SU-DHL-6 (cell line): ENCODE measurements around the gene PLXNA2.

Experiments used
- H2AFZ ChIP-seq: fragments of 200-600 bp; sonication (generic); 2 replicates; pipeline ENCODE4 v1.6.1; 2014; ENCODE audit warnings: low read depth, mild to moderate bottlenecking, moderate library complexity, mixed read lengths, antibody characterized with exemption, low read length; ENCODE audit not compliant: severe bottlenecking
- H3F3A ChIP-seq: fragments of 200-600 bp; shearing (Covaris generic); 2 replicates; pipeline ENCODE4 v1.6.0; 2016; ENCODE audit warnings: antibody characterized with exemption, mild to moderate bottlenecking; ENCODE audit not compliant: insufficient read depth
- H3K27ac ChIP-seq: fragments of 200-600 bp; sonication (generic); 2 replicates; pipeline ENCODE4 v1.5.1; 2016; ENCODE audit warnings: low read depth, mild to moderate bottlenecking, low read length, moderate library complexity, mixed read lengths
- H3K27me3 ChIP-seq: fragments of 200-600 bp; sonication (generic), shearing (Covaris generic); 2 replicates; pipeline ENCODE4 v1.6.0; 2014; ENCODE audit warnings: mild to moderate bottlenecking, low read length
- H3K36me3 ChIP-seq: fragments of 200-600 bp; sonication (generic); 2 replicates; pipeline ENCODE4 v1.6.1; 2014; ENCODE audit warnings: mild to moderate bottlenecking, low read length, mixed read lengths
- H3K4me2 ChIP-seq: fragments of 300-600, 200-600 bp; shearing (Covaris generic), sonication (generic); 2 replicates; pipeline ENCODE4 v1.6.0; 2014; ENCODE audit warnings: low read length, low read depth, mild to moderate bottlenecking; ENCODE audit not compliant: poor library complexity, severe bottlenecking
- H3K4me3 ChIP-seq: fragments of 200-600 bp; sonication (generic); 2 replicates; pipeline ENCODE4 v1.5.1; 2014; ENCODE audit warnings: antibody characterized with exemption, low read length, mild to moderate bottlenecking, mixed read lengths; ENCODE audit not compliant: insufficient read depth, poor library complexity, severe bottlenecking
- H3K79me2 ChIP-seq: fragments of 200-600 bp; sonication (generic); 2 replicates; pipeline ENCODE4 v1.6.1; 2014; ENCODE audit warnings: mild to moderate bottlenecking, low read length, moderate library complexity; ENCODE audit not compliant: insufficient read depth
- H3K9ac ChIP-seq: fragments of 200-600 bp; sonication (generic); 2 replicates; pipeline ENCODE4 v1.7.0; 2014; ENCODE audit warnings: mild to moderate bottlenecking, low read length
- H3K9me2 ChIP-seq: fragments of 200-600 bp; sonication (generic); replicated peaks from 2 replicates; pipeline ENCODE4 v1.6.1; 2014; ENCODE audit warnings: low read length; ENCODE audit not compliant: insufficient read depth
- H3K9me3 ChIP-seq: fragments of 200-600 bp; sonication (generic); 2 replicates; pipeline ENCODE4 v1.6.1; 2014; ENCODE audit warnings: low read length, mixed read lengths; ENCODE audit not compliant: insufficient read depth
- H4K20me1 ChIP-seq: fragments of 200-600 bp; sonication (generic); 2 replicates; pipeline ENCODE4 v1.6.1; 2014; ENCODE audit warnings: low read depth, mild to moderate bottlenecking, antibody characterized with exemption, low read length, moderate library complexity, mixed read lengths
- EZH2phosphoT487 ChIP-seq: fragments of 200-600 bp; sonication (generic), shearing (Covaris generic); conservative IDR thresholded peaks from 2 replicates; pipeline ENCODE4 v1.6.1; 2018; ENCODE audit warnings: mild to moderate bottlenecking, antibody characterized with exemption, low read length, moderate library complexity, mixed read lengths
- TF ChIP-seq, protein P1 (sequence below): fragments of 200-600 bp; sonication (generic); IDR thresholded peaks from one replicate; pipeline ENCODE4 v1.5.1; 2017; ENCODE audit warnings: antibody characterized with exemption, mild to moderate bottlenecking, low read length, moderate library complexity; ENCODE audit not compliant: insufficient read depth, poor library complexity, severe bottlenecking

PLXNA2 gene

DNA sequence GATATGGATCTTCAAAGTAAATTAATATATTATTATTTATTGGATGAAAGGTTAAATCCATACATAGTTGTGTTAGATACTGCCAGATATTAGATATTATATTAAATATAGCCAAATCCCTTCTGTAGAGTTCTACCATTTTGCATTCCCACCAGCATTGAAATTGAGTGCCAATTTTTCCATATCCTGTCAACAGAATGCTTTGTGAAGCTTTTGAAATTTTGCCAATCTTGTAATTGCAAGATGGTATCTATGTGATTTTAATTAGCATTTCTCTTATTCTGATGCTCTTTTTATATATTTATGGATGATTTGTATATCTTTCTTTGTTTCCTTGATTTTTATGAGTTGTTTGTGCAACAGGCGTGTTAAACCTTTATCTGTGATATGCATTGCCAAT lies 266.3 kb downstream of the PLXNA2 start:
- Histone ChIP-seq H3K4me3 (no peak overlapping the region), H3K9me2 (no peaks in the 10 kb centered on the region), H3K9me3 (no peaks in the 10 kb centered on the region), H3K9ac (no peak overlapping the region), H4K20me1 (no peaks in the 10 kb centered on the region), H3F3A (no peaks in the 10 kb centered on the region), H3K79me2 (no peaks in the 10 kb centered on the region), H2AFZ (no peak overlapping the region), H3K27me3 (no peaks in the 10 kb centered on the region), H3K27ac (no peak overlapping the region), H3K36me3 (no peaks in the 10 kb centered on the region), H3K4me2 (no peak overlapping the region)
- TF ChIP-seq, protein P1, sequence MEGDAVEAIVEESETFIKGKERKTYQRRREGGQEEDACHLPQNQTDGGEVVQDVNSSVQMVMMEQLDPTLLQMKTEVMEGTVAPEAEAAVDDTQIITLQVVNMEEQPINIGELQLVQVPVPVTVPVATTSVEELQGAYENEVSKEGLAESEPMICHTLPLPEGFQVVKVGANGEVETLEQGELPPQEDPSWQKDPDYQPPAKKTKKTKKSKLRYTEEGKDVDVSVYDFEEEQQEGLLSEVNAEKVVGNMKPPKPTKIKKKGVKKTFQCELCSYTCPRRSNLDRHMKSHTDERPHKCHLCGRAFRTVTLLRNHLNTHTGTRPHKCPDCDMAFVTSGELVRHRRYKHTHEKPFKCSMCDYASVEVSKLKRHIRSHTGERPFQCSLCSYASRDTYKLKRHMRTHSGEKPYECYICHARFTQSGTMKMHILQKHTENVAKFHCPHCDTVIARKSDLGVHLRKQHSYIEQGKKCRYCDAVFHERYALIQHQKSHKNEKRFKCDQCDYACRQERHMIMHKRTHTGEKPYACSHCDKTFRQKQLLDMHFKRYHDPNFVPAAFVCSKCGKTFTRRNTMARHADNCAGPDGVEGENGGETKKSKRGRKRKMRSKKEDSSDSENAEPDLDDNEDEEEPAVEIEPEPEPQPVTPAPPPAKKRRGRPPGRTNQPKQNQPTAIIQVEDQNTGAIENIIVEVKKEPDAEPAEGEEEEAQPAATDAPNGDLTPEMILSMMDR: no peak
- no peak for TF ChIP-seq EZH2phosphoT487

DNA sequence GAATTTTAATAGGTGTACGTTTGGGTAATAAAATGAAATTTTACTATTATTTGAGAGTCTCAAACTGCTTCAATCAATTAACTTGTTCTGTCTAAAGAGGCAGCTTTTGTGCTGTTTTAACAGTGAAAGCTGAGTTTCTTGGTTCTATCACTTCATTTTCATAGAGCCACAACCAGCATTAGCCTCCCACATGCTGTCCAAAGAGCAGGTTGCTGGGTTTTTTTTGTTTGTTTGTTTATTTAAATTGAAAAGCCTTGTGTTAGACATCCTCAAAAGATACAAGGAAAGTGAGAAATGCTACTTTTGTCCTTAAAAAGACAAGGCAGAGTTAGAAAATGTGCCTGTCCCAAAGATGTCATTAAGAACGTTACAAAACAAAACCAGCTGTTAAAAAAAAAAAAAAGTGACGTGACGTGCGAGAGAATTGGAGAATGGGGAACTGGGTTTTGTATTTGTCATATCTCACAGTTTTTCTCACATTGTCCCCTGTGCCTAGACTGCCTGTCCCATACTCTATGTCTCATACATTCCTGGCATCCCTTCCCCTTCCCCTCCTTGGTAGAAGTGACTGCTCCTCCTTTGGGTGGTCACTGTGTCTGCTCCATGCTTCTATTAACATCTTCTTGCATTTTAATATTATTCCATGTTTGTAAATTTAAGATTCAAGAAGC lies 270.2 kb downstream of the PLXNA2 start:
- Histone ChIP-seq H3K4me2 (no peak overlapping the region), H3K36me3 (no peaks in the 10 kb centered on the region), H3K9me2 (no peaks in the 10 kb centered on the region), H3K27ac (no peak overlapping the region), H3K4me3 (no peak overlapping the region), H3K9me3 (no peaks in the 10 kb centered on the region), H3K79me2 (no peaks in the 10 kb centered on the region), H4K20me1 (no peaks in the 10 kb centered on the region), H2AFZ (no peak overlapping the region), H3K27me3 (no peaks in the 10 kb centered on the region), H3K9ac (no peak overlapping the region), H3F3A (no peaks in the 10 kb centered on the region)
- no peak for TF ChIP-seq EZH2phosphoT487
- TF ChIP-seq, protein P1: no peak

DNA sequence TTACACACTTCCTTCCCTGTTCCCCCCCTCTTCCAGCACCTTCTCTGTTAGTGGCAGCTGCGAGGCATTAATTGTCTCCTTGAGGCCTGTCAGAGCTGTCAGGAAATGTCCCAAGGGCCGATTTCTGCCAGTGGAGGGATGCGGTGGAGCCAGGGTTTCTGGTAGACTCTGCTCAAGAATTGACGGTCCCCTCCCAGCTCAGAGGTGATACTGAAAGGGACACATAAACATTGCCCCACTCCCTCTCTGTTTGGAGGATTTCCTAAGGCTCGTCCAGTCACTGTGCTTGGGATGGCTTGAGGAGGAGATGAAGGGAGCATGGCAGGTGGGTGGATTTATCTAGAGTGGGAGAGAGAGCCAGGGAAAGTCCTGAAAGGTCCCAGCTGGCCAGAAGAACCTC lies 271.8 kb downstream of the PLXNA2 start:
- H3K9me3 ChIP-seq: no peaks in the 10 kb centered on the region
- no peak overlapping the region for H3K9ac ChIP-seq
- TF ChIP-seq EZH2phosphoT487: no peak
- TF ChIP-seq, protein P1: no peak
- no peaks in the 10 kb centered on the region for H3K36me3 ChIP-seq
- no peaks in the 10 kb centered on the region for H3K9me2 ChIP-seq
- no peaks in the 10 kb centered on the region for H3F3A ChIP-seq
- no peaks in the 10 kb centered on the region for H3K27me3 ChIP-seq
- no peaks in the 10 kb centered on the region for H3K79me2 ChIP-seq
- no peaks in the 10 kb centered on the region for H4K20me1 ChIP-seq
- H3K27ac ChIP-seq: no peak overlapping the region
- H2AFZ ChIP-seq: no peak overlapping the region
- H3K4me3 ChIP-seq: no peak overlapping the region
- no peak overlapping the region for H3K4me2 ChIP-seq
